NCI-H748 (cell line): ENCODE measurements around the gene LEKR1.
"Not testable (repeated sequence)": the region's sequence is repeated elsewhere in the genome, so short reads cannot be mapped to it uniquely, and the experiment has no call there.

Source experiments
- DNase-seq: peaks from one replicate; lab custom pipeline; 2025; ENCODE audit not compliant: unreplicated experiment; lab: John Stamatoyannopoulos, UW

The LEKR1 gene

GRCh38 chr3:156834435-156834834 lies 8.3 kb downstream of the LEKR1 start:
- no peak for DNase-seq

- no peak for DNase-seq
Measured at GRCh38 chr3:156834962-156835535, 8.9 kb downstream of the LEKR1 start.

- DNase-seq, result no peak
Measured at GRCh38 chr3:156836701-156837100, 10.5 kb downstream of the LEKR1 start.

- DNase-seq, result no peak
Measured at GRCh38 chr3:156837115-156837514, 11.0 kb downstream of the LEKR1 start.

- no peak for DNase-seq
Measured at GRCh38 chr3:156838035-156838434, 11.9 kb downstream of the LEKR1 start.

GRCh38 chr3:156840826-156841689 lies 14.9 kb downstream of the LEKR1 start:
- peak; percentile 31 for DNase-seq

- DNase-seq, result no peak
Measured at GRCh38 chr3:156843071-156843808, 17.1 kb downstream of the LEKR1 start.

- DNase-seq, result no peak
Measured at GRCh38 chr3:156847752-156848448, 21.7 kb downstream of the LEKR1 start.

GRCh38 chr3:156859578-156859977 lies 33.4 kb downstream of the LEKR1 start:
- DNase-seq, result no peak

- DNase-seq, result no peak
Measured at GRCh38 chr3:156860873-156861272, 34.7 kb downstream of the LEKR1 start.

GRCh38 chr3:156862338-156862737 lies 36.2 kb downstream of the LEKR1 start:
- no peak for DNase-seq

- DNase-seq, result peak; percentile 24
Measured at GRCh38 chr3:156865732-156866131, 39.6 kb downstream of the LEKR1 start.

GRCh38 chr3:156867174-156867573 lies 41.0 kb downstream of the LEKR1 start:
- DNase-seq, result no peak

- no peak for DNase-seq
Measured at GRCh38 chr3:156867920-156868319, 41.8 kb downstream of the LEKR1 start.

GRCh38 chr3:156873906-156874305 lies 47.8 kb downstream of the LEKR1 start:
- DNase-seq, result no peak

GRCh38 chr3:156879491-156879890 lies 53.3 kb downstream of the LEKR1 start:
- not testable (repeated sequence) for DNase-seq

- DNase-seq, result no peak
Measured at GRCh38 chr3:156885761-156886160, 59.6 kb downstream of the LEKR1 start.

- no peak for DNase-seq
Measured at GRCh38 chr3:156888176-156888575, 62.0 kb downstream of the LEKR1 start.

GRCh38 chr3:156888576-156888975 lies 62.4 kb downstream of the LEKR1 start:
- no peak for DNase-seq

GRCh38 chr3:156892701-156893100 lies 66.5 kb downstream of the LEKR1 start:
- DNase-seq, result no peak

GRCh38 chr3:156895374-156895773 lies 69.2 kb downstream of the LEKR1 start:
- not testable (repeated sequence) for DNase-seq
